ENCODE data around the gene RALGDS.

DNA sequence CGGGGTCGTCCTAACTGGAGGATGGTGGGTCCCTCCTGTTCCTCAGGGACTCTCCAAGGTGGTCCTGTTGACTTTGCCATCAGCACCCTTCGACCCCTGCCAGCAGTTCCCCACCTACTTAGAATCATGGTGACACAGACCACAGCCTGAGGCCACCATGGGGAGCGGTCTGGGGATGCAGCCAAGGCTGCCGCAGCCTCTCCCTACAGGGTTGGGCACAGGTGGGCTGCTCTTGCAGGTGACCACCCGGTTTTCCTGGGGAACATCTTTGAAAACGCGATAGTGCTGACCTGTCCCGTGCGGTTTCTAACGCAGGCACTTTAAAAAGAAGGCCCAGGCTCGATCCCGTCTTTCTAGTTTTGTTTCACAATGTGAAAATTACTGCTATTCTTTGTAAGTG, 72.0 kb downstream of the RALGDS start:
- TF ChIP-seq, protein P1, sequence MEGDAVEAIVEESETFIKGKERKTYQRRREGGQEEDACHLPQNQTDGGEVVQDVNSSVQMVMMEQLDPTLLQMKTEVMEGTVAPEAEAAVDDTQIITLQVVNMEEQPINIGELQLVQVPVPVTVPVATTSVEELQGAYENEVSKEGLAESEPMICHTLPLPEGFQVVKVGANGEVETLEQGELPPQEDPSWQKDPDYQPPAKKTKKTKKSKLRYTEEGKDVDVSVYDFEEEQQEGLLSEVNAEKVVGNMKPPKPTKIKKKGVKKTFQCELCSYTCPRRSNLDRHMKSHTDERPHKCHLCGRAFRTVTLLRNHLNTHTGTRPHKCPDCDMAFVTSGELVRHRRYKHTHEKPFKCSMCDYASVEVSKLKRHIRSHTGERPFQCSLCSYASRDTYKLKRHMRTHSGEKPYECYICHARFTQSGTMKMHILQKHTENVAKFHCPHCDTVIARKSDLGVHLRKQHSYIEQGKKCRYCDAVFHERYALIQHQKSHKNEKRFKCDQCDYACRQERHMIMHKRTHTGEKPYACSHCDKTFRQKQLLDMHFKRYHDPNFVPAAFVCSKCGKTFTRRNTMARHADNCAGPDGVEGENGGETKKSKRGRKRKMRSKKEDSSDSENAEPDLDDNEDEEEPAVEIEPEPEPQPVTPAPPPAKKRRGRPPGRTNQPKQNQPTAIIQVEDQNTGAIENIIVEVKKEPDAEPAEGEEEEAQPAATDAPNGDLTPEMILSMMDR (IDR thresholded peaks at IDR 0.05) = no peak
- TF ChIP-seq, protein P2, sequence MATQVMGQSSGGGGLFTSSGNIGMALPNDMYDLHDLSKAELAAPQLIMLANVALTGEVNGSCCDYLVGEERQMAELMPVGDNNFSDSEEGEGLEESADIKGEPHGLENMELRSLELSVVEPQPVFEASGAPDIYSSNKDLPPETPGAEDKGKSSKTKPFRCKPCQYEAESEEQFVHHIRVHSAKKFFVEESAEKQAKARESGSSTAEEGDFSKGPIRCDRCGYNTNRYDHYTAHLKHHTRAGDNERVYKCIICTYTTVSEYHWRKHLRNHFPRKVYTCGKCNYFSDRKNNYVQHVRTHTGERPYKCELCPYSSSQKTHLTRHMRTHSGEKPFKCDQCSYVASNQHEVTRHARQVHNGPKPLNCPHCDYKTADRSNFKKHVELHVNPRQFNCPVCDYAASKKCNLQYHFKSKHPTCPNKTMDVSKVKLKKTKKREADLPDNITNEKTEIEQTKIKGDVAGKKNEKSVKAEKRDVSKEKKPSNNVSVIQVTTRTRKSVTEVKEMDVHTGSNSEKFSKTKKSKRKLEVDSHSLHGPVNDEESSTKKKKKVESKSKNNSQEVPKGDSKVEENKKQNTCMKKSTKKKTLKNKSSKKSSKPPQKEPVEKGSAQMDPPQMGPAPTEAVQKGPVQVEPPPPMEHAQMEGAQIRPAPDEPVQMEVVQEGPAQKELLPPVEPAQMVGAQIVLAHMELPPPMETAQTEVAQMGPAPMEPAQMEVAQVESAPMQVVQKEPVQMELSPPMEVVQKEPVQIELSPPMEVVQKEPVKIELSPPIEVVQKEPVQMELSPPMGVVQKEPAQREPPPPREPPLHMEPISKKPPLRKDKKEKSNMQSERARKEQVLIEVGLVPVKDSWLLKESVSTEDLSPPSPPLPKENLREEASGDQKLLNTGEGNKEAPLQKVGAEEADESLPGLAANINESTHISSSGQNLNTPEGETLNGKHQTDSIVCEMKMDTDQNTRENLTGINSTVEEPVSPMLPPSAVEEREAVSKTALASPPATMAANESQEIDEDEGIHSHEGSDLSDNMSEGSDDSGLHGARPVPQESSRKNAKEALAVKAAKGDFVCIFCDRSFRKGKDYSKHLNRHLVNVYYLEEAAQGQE (IDR thresholded peaks at IDR 0.05; ENCODE audit: insufficient read depth in 1 of 2, low read depth in 2 of 2, low read length in 1 of 2) = no peak
- TF ChIP-seq SIN3A (IDR thresholded peaks at IDR 0.05; ENCODE audit: borderline replicate concordance, insufficient read depth, low read depth, low read length) (no peak), TCF7L2 (IDR thresholded peaks at IDR 0.05; ENCODE audit: low read depth, low read length) (no peak)
